Parathyroid adenoma (tissue), 2 donors: ENCODE measurements around the gene PSMB7.

ENCODE experiments used
- H2AFZ ChIP-seq: fragments of 300-600 bp; sonication (generic); one replicate; pipeline ENCODE4 v1.7.0; 2017; ENCODE audit warnings: antibody characterized with exemption, mild to moderate bottlenecking
- H3K27ac ChIP-seq: fragments of 300-600 bp; sonication (generic); one replicate; pipeline ENCODE4 v1.7.0; 2017
- H3K27me3 ChIP-seq: fragments of 300-600 bp; sonication (generic); one replicate; pipeline ENCODE4 v1.7.0; 2017; ENCODE audit warnings: low read length; ENCODE audit not compliant: control insufficient read depth, insufficient read depth
- H3K36me3 ChIP-seq: fragments of 300-600 bp; sonication (generic); one replicate; pipeline ENCODE4 v1.7.0; 2017; ENCODE audit warnings: low read length; ENCODE audit not compliant: control insufficient read depth, insufficient read depth
- H3K4me1 ChIP-seq: fragments of 300-600 bp; sonication (generic); one replicate; pipeline ENCODE4 v1.7.0; 2017; ENCODE audit warnings: control low read depth
- H3K4me2 ChIP-seq: fragments of 300-600 bp; sonication (generic); one replicate; pipeline ENCODE4 v1.7.0; 2017; ENCODE audit warnings: low read length
- H3K4me3 ChIP-seq: fragments of 300-600 bp; sonication (generic); one replicate; pipeline ENCODE4 v1.7.0; 2017; ENCODE audit warnings: low read depth, low read length
- H3K79me2 ChIP-seq: fragments of 300-600 bp; sonication (generic); one replicate; pipeline ENCODE4 v1.7.0; 2017; ENCODE audit warnings: control low read depth
- H3K9ac ChIP-seq: fragments of 300-600 bp; sonication (generic); one replicate; pipeline ENCODE4 v1.7.0; 2017; ENCODE audit warnings: mild to moderate bottlenecking
- H3K9me3 ChIP-seq: fragments of 300-600 bp; sonication (generic); one replicate; pipeline ENCODE4 v1.7.0; 2017; ENCODE audit warnings: low read length; ENCODE audit not compliant: control insufficient read depth
- CTCF ChIP-seq: fragments of 300-600 bp; sonication (generic); IDR thresholded peaks from one replicate; pipeline ENCODE4 v1.7.0; 2017; ENCODE audit warnings: antibody characterized with exemption, mild to moderate bottlenecking
- donor health status: primary hyperparathyroidism.

Gene PSMB7

DNA sequence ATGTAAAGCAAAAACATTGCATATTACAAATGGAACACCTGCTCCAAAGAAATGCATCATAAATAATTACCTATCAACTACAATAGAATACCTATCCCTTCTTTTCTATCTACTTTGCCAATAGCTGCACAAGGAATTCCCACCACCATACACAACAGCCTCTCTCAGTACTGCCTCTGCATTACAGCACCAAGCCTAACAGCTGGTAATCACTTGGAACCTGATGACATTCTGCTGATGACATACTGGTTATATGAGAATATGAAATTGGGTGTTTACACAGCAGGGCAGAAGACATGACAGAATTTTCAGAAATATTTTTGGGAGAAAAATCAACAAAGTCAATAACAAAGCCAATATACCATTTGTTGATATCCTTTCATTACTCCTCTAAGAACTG lies 43.2 kb downstream of the PSMB7 start:
- no peak for TF ChIP-seq CTCF
- H2AFZ ChIP-seq = no peak overlapping the region
- no peaks in the 10 kb centered on the region for H3K36me3 ChIP-seq

DNA sequence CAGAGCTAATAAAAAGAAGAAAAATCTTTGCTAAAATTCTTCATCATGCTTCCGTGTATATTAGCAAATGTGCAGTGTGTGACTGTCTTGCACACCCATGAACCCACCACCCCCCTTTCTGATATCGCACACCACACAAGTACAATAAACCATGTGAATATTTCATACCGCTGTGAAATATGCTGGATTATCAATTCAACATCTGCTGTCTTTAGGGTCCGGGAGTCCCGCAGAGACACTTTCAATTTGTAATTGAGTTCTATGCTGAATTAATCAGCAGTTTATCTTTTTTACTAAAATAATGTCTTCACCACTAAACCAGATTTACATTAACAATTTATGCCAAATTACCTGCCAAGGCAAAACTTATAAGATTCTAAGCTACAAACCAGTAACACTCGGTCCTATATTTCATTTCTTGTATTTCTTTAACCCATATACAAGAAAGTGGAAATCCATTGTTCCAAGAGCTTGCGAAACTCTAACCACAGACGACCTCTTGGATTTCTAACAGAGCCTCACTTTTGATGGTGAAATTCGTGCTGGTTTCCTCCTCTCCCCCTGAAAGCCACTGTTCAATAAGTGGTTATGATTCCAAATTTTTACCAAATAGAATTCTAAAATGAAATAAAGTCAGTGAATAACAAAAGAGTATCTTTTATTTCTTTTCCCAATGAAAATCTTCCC lies 44.2 kb downstream of the PSMB7 start:
- no peak overlapping the region for H3K9ac ChIP-seq
- H2AFZ ChIP-seq = no peak overlapping the region
- peaks cover 6% of the 10 kb centered on the region for H3K4me1 ChIP-seq
- no peaks in the 10 kb centered on the region for H3K9me3 ChIP-seq
- no peak overlapping the region for H3K27ac ChIP-seq
- no peak overlapping the region for H3K4me2 ChIP-seq
- H3K27me3 ChIP-seq = no peaks in the 10 kb centered on the region
- no peaks in the 10 kb centered on the region for H3K36me3 ChIP-seq
- no peak for TF ChIP-seq CTCF
- no peak overlapping the region for H3K4me3 ChIP-seq
- H3K79me2 ChIP-seq = peaks cover 30% of the 10 kb centered on the region

More for the DNA sequence above, 43.2 kb downstream of the PSMB7 start:
- peaks cover 27% of the 10 kb centered on the region for H3K79me2 ChIP-seq
- no peak overlapping the region for H3K27ac ChIP-seq
- no peak overlapping the region for H3K4me3 ChIP-seq
- no peaks in the 10 kb centered on the region for H3K9me3 ChIP-seq
- no peak overlapping the region for H3K4me2 ChIP-seq
- no peak overlapping the region for H3K9ac ChIP-seq
- H3K4me1 ChIP-seq = peaks cover 6% of the 10 kb centered on the region
- no peaks in the 10 kb centered on the region for H3K27me3 ChIP-seq

DNA sequence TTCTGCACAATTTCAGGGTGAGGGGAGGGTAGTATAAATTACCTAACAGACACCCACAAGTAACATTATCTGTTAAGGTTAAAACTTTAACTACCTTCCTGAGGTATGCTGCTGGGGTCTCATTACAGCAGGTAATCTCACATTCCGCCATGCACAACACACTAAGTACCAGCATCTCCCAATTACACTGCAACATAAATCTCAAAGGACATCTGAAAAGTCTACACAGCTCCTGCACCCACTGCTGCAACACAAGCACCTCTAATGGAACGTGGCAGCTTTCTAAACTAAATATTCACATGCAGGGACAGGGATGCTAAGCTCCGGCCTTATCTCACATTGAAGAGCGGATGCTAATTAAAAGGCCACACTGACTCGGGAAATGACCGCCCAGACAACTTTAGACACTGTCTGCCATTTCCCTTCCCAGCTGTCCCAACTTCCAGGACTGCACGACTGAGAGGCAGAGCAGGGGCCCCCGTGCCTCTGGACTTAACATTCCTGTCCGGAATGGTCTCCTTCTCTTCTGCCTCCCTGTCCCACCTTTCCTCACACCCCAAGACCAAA lies 45.9 kb downstream of the PSMB7 start:
- no peak overlapping the region for H3K4me2 ChIP-seq
- H2AFZ ChIP-seq = no peak overlapping the region
- no peaks in the 10 kb centered on the region for H3K36me3 ChIP-seq
- peaks cover 37% of the 10 kb centered on the region for H3K79me2 ChIP-seq
- no peak overlapping the region for H3K4me3 ChIP-seq
- H3K9me3 ChIP-seq = no peaks in the 10 kb centered on the region
- H3K27ac ChIP-seq = no peak overlapping the region
- no peaks in the 10 kb centered on the region for H3K27me3 ChIP-seq
- H3K9ac ChIP-seq = no peak overlapping the region
- TF ChIP-seq CTCF = no peak
- H3K4me1 ChIP-seq = peaks cover 6% of the 10 kb centered on the region

DNA sequence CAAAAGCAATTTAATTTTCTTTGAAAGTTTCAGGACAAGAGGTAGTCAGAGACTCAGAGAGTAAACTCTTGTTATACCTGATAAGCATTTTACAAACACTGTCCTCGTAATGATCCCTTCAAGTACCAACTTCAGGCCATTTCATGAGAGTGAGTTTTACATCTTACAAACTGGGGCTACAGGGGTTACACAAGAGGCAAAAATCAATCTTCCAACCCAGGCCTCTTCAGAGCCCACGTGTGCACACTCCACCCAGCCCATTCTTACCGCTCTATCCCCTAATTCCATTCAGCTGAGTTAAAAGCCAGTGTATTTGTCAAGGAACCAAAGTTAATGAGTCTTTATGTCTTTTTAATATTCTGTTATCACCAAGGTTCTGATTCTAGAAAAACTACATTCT lies 46.5 kb downstream of the PSMB7 start:
- Histone ChIP-seq H3K36me3 (no peaks in the 10 kb centered on the region), H3K9me3 (no peaks in the 10 kb centered on the region), H3K4me1 (peaks cover 6% of the 10 kb centered on the region), H3K4me2 (no peak overlapping the region), H3K79me2 (peaks cover 31% of the 10 kb centered on the region), H3K9ac (no peak overlapping the region), H3K27ac (no peak overlapping the region), H3K4me3 (no peak overlapping the region), H3K27me3 (no peaks in the 10 kb centered on the region), H2AFZ (no peak overlapping the region)
- TF ChIP-seq CTCF = no peak
